AG04450 (cell line): ENCODE data around the gene AMIGO3. TPM values are rescaled to one million over a fixed set of nuclear protein-coding genes. Genes with fewer than 3 reads are reported as not detected.

ENCODE experiments used
- CTCF ChIA-PET: fragments of 300-600, 350-600 bp; formaldehyde crosslinking; extraction: SDS; loops from one replicate; lab custom pipeline; 2022; ENCODE audit warnings: antibody characterized with exemption, inconsistent platforms; lab: Charles Lee
- POLR2A ChIA-PET: fragments of 350-600 bp; formaldehyde crosslinking; extraction: SDS; loops from one replicate; lab custom pipeline; 2021; ENCODE audit warnings: antibody characterized with exemption, inconsistent platforms; lab: Yijun Ruan, JAX
- DNase-seq: peaks from one replicate; pipeline ENCODE4 v3.0.0-alpha.2; 2011; ENCODE audit warnings: low read depth, low spot score
- H3K27ac ChIP-seq: one replicate; pipeline ENCODE4 v1.5.1; 2012; ENCODE audit warnings: low read depth, low read length, control low read depth
- H3K27me3 ChIP-seq: one replicate; pipeline ENCODE4 v1.6.0; 2012; ENCODE audit warnings: low read length; ENCODE audit not compliant: control insufficient read depth, insufficient read depth
- H3K4me3 ChIP-seq: 2 replicates; pipeline ENCODE4 v1.5.1; 2011; ENCODE audit warnings: mild to moderate bottlenecking, low read depth, low read length, control low read depth
- H3K9me3 ChIP-seq: 2 replicates; pipeline ENCODE4 v1.5.1; 2012; ENCODE audit warnings: low read length; ENCODE audit not compliant: control insufficient read depth, insufficient read depth
- polyA plus RNA-seq: library from polyadenylated mRNA; depleted of rRNA; stranded (reverse); fragments of >200 nt; gene quantifications from 2 replicates; pipeline ENCODE4 v1.2.3, GENCODE V29; 2011
- TF ChIP-seq, protein P1 (sequence below): IDR thresholded peaks from 2 replicates; pipeline ENCODE4 v1.5.1; 2011; ENCODE audit warnings: low read depth, low read length, control low read depth, inconsistent platforms

AMIGO3 gene
- polyA plus RNA-seq, 1 experiment: not detected

DNA sequence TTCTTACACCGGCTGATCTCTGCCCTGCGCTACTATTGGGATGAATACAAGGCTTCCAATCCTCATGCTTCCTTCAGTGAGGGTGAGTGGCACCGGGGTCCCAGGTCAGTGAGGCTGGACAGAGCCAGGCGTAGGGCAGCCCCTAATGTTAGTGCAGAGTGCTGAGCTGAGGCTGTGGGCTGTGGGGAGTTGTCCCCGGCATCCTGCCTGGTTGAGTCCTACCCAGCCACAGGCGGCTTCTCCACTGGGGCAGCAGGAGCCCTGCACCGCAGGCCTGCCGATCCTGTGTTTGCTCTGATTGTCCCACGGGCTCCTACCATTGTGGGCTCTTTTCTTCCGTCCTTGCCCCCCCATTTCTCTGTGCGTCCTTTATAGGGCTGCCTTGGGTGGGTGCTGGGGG, 16.8 kb downstream of the AMIGO3 start:
- Histone ChIP-seq H3K4me3 (no peak overlapping the region), H3K27me3 (no peaks in the 10 kb centered on the region), H3K27ac (no peak overlapping the region), H3K9me3 (no peaks in the 10 kb centered on the region)
- DNase-seq: no peak
- ChIA-PET CTCF (interaction anchor here (1.2 to 2.5 kb wide), 5 partner anchors 10 to 163 kb away, joined by 3 to 20 read pairs (median 6); no protein-coding TSS in a partner anchor), POLR2A (interaction anchor here (1.5 kb wide), 1 partner anchor 9 kb away, joined by 5 read pairs; no protein-coding TSS in a partner anchor)
- TF ChIP-seq, protein P1, sequence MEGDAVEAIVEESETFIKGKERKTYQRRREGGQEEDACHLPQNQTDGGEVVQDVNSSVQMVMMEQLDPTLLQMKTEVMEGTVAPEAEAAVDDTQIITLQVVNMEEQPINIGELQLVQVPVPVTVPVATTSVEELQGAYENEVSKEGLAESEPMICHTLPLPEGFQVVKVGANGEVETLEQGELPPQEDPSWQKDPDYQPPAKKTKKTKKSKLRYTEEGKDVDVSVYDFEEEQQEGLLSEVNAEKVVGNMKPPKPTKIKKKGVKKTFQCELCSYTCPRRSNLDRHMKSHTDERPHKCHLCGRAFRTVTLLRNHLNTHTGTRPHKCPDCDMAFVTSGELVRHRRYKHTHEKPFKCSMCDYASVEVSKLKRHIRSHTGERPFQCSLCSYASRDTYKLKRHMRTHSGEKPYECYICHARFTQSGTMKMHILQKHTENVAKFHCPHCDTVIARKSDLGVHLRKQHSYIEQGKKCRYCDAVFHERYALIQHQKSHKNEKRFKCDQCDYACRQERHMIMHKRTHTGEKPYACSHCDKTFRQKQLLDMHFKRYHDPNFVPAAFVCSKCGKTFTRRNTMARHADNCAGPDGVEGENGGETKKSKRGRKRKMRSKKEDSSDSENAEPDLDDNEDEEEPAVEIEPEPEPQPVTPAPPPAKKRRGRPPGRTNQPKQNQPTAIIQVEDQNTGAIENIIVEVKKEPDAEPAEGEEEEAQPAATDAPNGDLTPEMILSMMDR: no peak

DNA sequence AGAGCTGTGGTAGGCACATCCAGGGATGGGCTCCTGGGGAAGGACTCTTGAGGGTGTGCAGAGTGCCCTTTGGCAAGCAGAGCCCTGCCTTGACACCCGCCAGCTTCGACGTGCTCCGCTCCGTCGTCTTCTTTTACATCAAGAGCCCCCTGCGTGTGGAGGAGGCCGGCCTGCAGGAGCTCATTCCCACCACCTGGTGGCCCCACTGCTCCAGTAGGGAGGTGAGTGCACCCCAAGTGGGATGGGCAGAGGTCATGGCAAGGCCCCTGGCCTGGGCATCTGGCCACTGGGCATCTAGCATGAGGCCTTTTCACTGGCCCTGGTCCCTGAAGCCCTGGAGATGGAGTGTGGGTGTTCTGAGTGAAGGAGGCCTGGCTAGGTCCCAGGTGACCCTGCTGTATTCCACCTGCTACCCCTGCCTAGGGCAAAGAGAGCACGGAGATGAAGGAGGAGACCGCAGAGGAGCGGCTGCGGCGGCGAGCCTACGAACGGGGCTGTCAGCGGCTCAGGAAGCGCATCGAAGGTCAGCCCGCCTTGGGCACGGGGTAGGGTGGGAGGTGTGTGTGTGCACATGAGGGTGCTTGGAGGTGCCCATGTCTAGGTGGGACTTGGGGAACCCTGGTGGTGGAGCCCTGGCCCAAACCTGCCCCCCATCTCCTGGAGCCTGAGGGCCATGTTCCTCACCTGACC, 18.0 kb downstream of the AMIGO3 start:
- TF ChIP-seq, protein P1: peak; percentile 55
- no peak for DNase-seq

DNA sequence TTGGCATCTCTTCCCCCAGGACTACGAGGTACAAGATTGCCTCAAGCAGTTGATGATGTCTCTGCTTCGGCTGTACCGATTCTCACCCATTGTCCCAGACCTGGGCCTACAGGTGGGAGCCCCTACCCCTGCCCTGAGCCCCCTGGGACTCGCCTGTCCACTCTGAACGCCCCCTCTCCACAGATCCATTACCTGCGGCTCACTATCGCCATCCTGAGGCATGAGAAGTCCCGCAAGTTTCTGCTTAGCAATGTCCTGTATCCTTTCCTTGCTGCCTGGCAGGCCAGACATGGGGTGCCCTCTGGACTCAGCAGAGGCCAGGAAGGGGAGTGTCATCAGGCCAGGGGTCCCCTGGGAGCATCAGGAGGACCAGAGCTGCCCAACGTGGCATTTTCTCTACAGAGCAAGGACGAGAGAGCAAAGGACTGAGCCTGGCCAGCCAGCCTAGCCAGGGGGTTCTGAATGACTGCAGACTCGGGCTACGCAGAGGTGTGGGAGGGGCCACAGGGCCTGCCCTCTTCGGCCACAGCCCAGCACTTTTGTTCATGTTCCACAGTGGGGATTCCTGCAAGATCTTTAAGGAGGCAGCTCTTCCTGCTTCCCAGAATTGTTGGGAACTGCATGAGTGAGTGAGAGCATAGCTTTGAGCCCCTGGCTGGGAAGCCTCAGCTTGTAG, 18.9 kb downstream of the AMIGO3 start:
- Histone ChIP-seq H3K27me3 (no peaks in the 10 kb centered on the region), H3K9me3 (no peaks in the 10 kb centered on the region), H3K4me3 (no peak overlapping the region), H3K27ac (no peak overlapping the region)
- ChIA-PET CTCF (interaction anchor here (0.5 to 1.9 kb wide), 11 partner anchors 8 to 414 kb away, joined by 3 to 16 read pairs (median 4); no protein-coding TSS in a partner anchor), POLR2A (no interaction called here)
- TF ChIP-seq, protein P1: 0 out of 2 replicates have a peak, but pooled peaks have one; percentile 4
- DNase-seq: no peak

More for the DNA sequence above, 18.0 kb downstream of the AMIGO3 start:
- ChIA-PET POLR2A (interaction anchor here (1.5 kb wide), 1 partner anchor 10 kb away, joined by 5 read pairs; no protein-coding TSS in a partner anchor), CTCF (interaction anchor here (0.5 to 1.9 kb wide), 10 partner anchors 9 to 413 kb away, joined by 3 to 16 read pairs (median 4); no protein-coding TSS in a partner anchor)
- H3K27me3 ChIP-seq: no peaks in the 10 kb centered on the region
- H3K9me3 ChIP-seq: no peaks in the 10 kb centered on the region
- H3K27ac ChIP-seq: no peak overlapping the region
- H3K4me3 ChIP-seq: no peak overlapping the region

DNA sequence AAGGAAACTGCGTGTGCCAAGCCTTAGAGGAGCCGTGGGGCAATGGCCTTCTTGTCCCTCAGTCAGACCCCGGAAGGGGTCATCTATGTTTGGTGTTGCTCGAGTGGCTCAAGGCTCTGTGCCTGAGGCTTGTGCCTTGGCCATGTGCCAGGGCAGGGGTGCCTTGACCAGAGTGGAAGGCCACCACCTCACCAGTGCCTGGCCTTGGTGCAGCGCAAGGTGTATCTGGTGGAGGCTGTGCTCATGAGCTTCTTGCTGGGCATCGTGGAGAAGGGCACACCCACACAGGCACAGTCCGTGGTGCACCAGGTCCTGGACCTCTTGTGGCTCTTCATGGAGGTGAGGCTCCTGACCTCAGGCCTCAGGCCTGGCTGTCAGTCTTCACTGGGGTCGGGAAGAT, 19.5 kb downstream of the AMIGO3 start:
- DNase-seq: no peak
- Histone ChIP-seq H3K9me3 (no peaks in the 10 kb centered on the region), H3K27me3 (no peaks in the 10 kb centered on the region), H3K27ac (no peak overlapping the region), H3K4me3 (no peak overlapping the region)
- ChIA-PET CTCF (no interaction called here), POLR2A (interaction anchor here (0.6 kb wide), 1 partner anchor 240 kb away, joined by 3 read pairs; no protein-coding TSS in a partner anchor)
- TF ChIP-seq, protein P1: no peak
